AG10803 (cell line): Measurements from ENCODE around the gene CYSTM1.
A peak's percentile ranks its signal among the peaks of the same experiment; 100 is the strongest.

Experiments
- DNase-seq: peaks from one replicate; pipeline ENCODE4 v3.0.0; 2010; ENCODE audit warnings: low read depth
- H3K4me3 ChIP-seq: 2 replicates; pipeline ENCODE4 v1.5.1; 2011; ENCODE audit warnings: mild to moderate bottlenecking, low read length, control low read depth
- CTCF ChIP-seq: conservative IDR thresholded peaks from 2 replicates; pipeline ENCODE4 v1.5.1; 2011; ENCODE audit warnings: mild to moderate bottlenecking, low read length, control low read depth, inconsistent platforms

CYSTM1 gene

GRCh38 chr5:140234377-140234989, 59.5 kb downstream of the CYSTM1 start:
- TF ChIP-seq CTCF = no peak
- no peak for DNase-seq
- no peak overlapping the region for H3K4me3 ChIP-seq

- TF ChIP-seq CTCF = no peak
- H3K4me3 ChIP-seq = no peak overlapping the region
- no peak for DNase-seq
Observed at GRCh38 chr5:140235791-140236551, 61.0 kb downstream of the CYSTM1 start.

- no peak for TF ChIP-seq CTCF
- DNase-seq = no peak
- no peak overlapping the region for H3K4me3 ChIP-seq
Observed at GRCh38 chr5:140236891-140237598, 62.1 kb downstream of the CYSTM1 start.

- TF ChIP-seq CTCF = no peak
- DNase-seq = no peak
- H3K4me3 ChIP-seq = no peak overlapping the region
Observed at GRCh38 chr5:140238756-140239155, 63.8 kb downstream of the CYSTM1 start.

GRCh38 chr5:140239461-140239860, 64.5 kb downstream of the CYSTM1 start:
- no peak overlapping the region for H3K4me3 ChIP-seq
- no peak for TF ChIP-seq CTCF
- no peak for DNase-seq

GRCh38 chr5:140239939-140240700, 65.1 kb downstream of the CYSTM1 start:
- peak; percentile 57 for DNase-seq
- H3K4me3 ChIP-seq = no peak overlapping the region
- peak; percentile 69 for TF ChIP-seq CTCF
